Measurements from ENCODE around the gene MMAB.

MMAB gene

DNA sequence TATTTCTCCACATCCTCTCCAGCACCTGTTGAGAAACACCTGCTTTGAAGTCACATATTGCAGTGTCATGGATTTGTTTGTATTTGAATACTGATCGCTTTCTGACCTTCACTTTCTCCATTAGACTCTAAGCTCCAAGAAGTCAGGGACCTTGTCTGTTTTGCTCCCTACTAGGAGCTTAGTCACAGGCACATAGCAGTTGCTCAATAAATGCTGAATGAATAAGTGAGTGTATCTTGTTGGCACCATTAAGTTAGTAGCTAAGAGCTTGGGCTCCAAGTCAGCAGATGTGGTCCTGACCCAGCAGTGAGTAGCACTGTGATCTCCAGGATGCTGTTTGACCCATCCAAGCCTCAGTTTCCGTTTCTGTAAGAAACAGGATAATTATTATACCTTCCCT is 10.4 kb upstream of the MMAB start:
- TF ChIP-seq POLR2A (IDR thresholded peaks at IDR 0.05; ENCODE audit: low read depth, low read length), result no peak
- DNase-seq (ENCODE audit: insufficient read length, low spot score) (no peak), FAIRE-seq (no peak)

GRCh38 chr12:109582636-109583035 is 9.3 kb upstream of the MMAB start:
- no peak for FAIRE-seq
- no peak for DNase-seq (ENCODE audit: insufficient read length, low spot score)
- TF ChIP-seq POLR2A (IDR thresholded peaks at IDR 0.05; ENCODE audit: low read depth, low read length), result no peak

- DNase-seq (ENCODE audit: insufficient read length, low spot score) (peak; percentile 45), FAIRE-seq (no peak)
- TF ChIP-seq POLR2A (IDR thresholded peaks at IDR 0.05; ENCODE audit: low read depth, low read length), result no peak
Measured at GRCh38 chr12:109581856-109582255, 8.6 kb upstream of the MMAB start.

GRCh38 chr12:109581334-109581691 is 8.0 kb upstream of the MMAB start:
- FAIRE-seq (no peak), DNase-seq (ENCODE audit: insufficient read length, low spot score) (no peak)
- no peak for TF ChIP-seq POLR2A (IDR thresholded peaks at IDR 0.05; ENCODE audit: low read depth, low read length)

DNA sequence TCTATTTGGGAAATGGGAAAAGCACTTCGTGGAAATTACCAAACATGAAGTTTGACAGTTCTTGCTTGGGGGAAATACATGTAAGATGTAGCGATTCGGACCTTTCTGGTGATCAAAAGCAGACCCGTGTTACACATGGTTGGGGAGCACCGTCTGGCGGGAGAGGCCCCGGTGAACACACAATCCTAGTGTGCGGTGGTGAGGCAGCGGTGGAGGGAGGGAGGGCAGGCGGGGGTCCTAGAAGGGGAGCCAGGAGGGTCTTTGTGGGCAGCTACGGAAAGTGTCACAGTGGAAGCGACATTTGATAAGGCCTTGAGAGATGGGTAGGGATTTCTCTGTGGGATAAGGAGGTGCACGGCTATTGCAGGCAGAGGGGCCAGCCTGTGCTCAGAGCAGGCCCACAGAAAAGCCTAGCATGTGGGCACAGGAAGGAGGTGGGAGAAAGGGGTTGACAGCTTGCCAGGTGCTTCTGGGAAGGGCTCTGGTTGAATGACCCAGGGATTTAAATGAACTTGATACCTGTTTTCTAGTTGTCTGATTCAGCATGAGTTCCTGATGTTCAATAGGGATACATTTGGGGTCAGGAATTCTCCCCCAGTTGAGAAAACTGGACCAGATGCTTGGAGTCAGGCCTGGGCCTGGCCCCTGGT is 7.5 kb upstream of the MMAB start:
- DNase-seq (ENCODE audit: insufficient read length, low spot score) (no peak), FAIRE-seq (no peak)

DNA sequence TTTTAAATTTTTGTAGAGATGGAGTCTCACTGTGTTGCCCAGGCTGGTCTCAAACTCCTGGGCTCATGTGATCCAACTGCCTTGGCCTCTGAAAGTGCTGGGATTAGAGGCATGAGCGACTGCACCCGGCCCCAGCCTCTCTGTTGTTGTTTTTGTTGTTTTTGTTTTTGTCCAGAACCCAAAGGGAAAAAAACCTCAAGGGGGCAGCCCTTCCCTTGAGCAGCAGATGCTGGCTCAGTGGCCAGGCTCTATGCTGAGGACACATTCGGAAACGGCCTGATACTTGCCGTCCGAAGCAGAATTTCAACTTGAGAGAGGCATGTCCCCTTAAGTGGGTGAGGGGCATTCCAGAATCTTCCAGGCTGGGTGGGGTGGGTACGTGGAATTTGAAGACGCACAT is 7.0 kb upstream of the MMAB start:
- no peak for DNase-seq (ENCODE audit: insufficient read length, low spot score)
- no peak for TF ChIP-seq POLR2A (IDR thresholded peaks at IDR 0.05; ENCODE audit: low read depth, low read length)
- no peak for FAIRE-seq

More for the DNA sequence above, 7.5 kb upstream of the MMAB start:
- no peak for TF ChIP-seq POLR2A (IDR thresholded peaks at IDR 0.05; ENCODE audit: low read depth, low read length)

DNA sequence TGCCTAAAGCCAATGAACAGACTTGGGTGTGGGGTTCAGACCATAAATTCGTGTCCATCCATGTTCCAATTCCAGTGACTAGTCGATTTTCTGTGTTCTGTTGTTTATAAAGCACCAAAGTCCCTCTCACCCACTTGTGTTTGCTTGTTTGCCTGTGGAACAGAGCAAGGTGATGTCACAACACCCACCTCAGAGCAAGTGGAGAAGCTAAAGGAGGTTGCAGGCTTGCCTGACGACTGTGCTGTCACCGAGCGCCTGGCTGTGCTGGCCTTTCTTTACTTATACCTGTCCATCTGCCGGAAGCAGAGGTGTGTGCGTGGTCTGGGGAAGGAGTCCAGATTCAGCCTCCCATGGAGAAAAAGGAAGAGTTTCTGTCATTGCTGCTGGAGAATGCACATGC is 6.3 kb upstream of the MMAB start:
- TF ChIP-seq POLR2A (IDR thresholded peaks at IDR 0.05; ENCODE audit: low read depth, low read length), result no peak
- FAIRE-seq (no peak), DNase-seq (ENCODE audit: insufficient read length, low spot score) (no peak)

DNA sequence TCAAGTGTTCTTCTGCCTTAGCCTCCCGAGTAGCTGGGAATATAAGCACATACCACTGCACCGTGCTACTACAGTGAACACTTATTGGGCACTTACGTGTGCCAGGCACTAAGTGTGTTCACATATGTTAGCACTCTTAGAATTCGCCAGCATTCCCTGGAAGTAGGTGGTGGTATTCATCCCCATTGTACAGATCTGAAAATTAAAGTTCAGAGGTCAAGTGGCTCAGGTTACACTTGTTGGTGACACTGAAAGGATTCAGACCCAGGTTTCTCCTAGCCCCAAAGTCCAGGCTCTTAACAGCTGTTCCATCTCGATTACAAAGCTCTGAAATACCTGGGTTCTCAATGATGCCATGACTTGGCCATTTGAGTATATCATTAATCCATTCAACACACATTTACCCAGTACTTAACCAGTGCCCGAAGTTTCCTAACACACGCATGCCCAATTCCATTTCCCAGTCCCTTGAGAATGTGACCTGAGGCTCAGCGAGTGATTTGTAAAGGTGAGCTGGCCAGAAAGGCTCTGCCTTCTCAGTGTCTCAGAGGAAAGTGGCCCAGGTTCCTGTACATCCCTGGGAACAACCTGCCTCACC is 5.1 kb upstream of the MMAB start:
- FAIRE-seq (no peak), DNase-seq (ENCODE audit: insufficient read length, low spot score) (no peak)

DNA sequence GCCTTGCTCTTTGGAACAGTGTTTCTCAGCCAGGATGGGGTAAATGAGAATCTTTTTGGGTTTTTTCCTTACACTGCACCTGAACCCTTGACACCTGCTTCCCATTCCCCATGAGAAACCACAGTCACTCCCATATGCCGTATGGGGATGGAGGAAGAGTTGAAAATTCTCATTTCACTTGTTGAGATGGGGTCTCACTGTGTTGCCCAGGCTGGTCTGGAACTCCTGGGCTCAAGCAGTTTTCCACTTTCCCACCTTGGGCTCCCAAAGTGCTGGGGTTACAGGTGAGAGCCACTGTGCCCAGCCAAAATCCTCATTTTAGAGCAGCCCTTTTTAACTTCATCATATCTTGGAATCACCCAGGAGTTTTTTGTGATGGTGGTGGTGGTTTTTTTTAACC is 4.0 kb upstream of the MMAB start:
- no peak for TF ChIP-seq POLR2A (IDR thresholded peaks at IDR 0.05; ENCODE audit: low read depth, low read length)
- no peak for DNase-seq (ENCODE audit: insufficient read length, low spot score)
- no peak for FAIRE-seq

More for the DNA sequence above, 5.1 kb upstream of the MMAB start:
- TF ChIP-seq POLR2A (IDR thresholded peaks at IDR 0.05; ENCODE audit: low read depth, low read length), result no peak

DNA sequence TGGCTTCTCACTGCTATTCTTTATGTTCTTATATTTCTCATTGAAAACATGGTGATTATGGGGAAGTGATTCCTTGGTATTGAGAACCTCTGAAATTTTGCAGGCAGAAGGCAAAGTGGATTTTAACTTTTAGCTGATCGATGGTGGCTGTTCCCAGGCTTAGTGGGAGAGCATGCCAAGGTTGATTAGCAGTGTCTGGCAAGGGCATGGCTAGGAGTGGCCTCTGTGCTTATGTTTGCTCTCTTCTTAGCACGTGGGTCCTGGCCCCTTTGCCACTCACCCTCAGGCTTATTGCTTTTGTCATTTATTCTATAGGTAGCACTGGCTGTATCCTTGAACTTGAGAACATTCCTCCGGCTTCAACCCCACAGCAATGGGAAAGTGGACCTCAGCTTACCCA is 2.4 kb upstream of the MMAB start:
- DNase-seq (ENCODE audit: insufficient read length, low spot score) (no peak), FAIRE-seq (no peak)
- TF ChIP-seq POLR2A (IDR thresholded peaks at IDR 0.05; ENCODE audit: low read depth, low read length), result no peak

DNA sequence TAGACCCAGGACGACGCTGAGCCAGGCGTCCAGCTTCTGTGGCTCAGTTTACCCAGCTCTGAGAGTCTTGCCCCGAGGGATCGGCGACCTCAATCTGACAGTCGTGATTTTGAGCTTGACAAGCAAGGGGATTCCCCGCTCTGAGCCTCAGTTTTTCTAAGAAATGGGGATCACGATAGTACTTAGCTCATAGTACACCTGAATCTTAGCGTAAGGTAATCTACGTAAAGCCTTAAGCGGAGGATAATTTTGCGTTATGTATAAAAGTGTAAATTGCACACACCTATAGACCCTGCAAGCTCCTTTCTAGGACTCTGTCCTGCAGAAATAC is 575 bp upstream of the MMAB start:
- FAIRE-seq (no peak), DNase-seq (ENCODE audit: insufficient read length, low spot score) (no peak)
- no peak for TF ChIP-seq POLR2A (IDR thresholded peaks at IDR 0.05; ENCODE audit: low read depth, low read length)

DNA sequence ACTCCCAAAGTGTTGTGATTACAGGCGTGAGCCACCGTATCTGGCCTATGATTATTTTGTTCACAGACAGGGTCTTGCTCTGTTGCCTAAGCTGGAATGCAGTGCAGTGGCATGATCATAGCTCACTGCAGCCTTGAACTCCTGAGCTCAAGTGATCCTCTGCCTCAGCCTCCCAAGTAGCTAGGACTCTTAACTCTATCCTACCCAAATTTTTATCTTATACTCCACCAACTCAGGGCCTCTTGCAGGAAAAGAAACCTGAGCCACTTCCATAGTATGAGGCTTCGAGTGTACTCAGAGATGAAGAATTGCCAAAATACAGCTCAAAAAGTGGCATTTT is 828 bp downstream of the MMAB start:
- FAIRE-seq (no peak), DNase-seq (ENCODE audit: insufficient read length, low spot score) (no peak)
- no peak for TF ChIP-seq POLR2A (IDR thresholded peaks at IDR 0.05; ENCODE audit: low read depth, low read length)

- DNase-seq (ENCODE audit: insufficient read length, low spot score) (no peak), FAIRE-seq (no peak)
- no peak for TF ChIP-seq POLR2A (IDR thresholded peaks at IDR 0.05; ENCODE audit: low read depth, low read length)
Measured at GRCh38 chr12:109571773-109572505, 1.4 kb downstream of the MMAB start.

- no peak for TF ChIP-seq POLR2A (IDR thresholded peaks at IDR 0.05; ENCODE audit: low read depth, low read length)
- DNase-seq (ENCODE audit: insufficient read length, low spot score) (no peak), FAIRE-seq (no peak)
Measured at GRCh38 chr12:109568486-109568885, 4.8 kb downstream of the MMAB start.

DNA sequence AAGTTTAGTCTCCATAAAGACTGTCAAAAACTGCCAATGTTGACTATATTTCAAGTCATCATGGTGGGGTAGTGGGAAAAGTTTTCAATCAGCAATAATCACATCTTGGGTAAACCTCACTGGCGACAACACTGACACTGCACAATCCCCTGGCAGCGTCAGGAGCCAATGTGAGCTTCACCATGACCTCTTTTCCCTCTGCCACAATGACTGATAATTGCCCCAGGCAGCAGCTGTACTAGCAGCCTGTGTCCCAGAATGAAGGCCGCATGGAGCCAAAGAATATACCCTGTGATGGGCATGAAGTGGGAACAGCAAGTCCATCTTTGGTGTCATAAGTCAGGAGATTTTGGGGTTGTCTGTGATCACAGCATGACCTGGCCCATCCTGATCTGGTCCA is 5.3 kb downstream of the MMAB start:
- DNase-seq (ENCODE audit: insufficient read length, low spot score) (no peak), FAIRE-seq (no peak)
- TF ChIP-seq POLR2A (IDR thresholded peaks at IDR 0.05; ENCODE audit: low read depth, low read length), result no peak
